ENCODE data around the gene CAMK2N1.
"Not testable (repeated sequence)": the region's sequence is repeated elsewhere in the genome, so short reads cannot be mapped to it uniquely, and the experiment has no call there.

Gene CAMK2N1

DNA sequence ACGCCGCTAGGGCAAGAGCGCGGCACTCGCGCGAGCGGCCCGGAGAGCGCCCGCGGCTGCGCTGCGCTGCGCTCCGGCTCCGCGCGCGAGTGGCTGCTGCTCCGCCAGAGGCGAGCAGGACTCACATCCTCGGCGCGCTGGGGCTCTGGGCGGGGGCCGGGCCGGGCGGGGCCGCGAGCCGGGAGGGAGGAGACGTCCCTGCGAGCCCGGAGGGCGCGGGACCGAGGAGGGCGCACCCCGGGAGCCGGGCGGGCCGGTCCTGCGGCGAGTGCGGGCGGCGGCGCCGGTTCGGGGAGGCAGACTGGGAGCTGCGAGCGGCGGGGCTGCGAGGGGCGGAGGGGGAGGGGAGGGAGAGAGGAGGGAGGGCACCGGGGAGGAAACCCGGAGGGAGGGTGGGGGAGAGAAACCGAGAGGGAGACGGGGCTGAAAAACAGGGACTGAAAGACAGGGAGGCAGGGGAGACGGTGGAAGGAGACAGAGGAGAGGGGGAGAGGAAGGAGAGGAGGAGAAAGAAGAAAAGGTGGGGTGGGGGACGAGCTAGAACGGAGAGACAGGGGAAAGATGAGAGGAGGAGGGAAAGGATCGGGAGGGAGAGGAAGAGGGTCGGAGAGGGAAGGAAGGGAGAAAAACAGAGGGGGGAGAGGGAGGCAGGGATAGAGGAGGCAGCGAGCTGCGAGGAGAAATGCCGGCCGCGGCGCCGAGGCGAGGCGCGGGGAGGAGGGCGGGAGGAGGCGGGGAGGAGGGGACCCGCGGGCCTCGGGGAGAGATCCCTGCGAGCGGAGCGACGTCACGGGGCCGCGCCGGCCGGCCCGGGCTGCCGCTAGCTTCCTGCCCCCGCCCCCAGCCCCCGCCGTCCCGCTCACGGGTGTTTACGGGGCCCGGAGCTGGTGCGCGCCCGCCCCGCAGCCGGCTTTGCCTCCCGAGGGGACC is at the start of gene CAMK2N1:
Gene CAMK2N1 (minus strand): TSS at position 684 of the 930 bp plus-strand sequence. CDS start 831 bp downstream, outside the sequence.
- H3K4me3 ChIP-seq (ENCODE audit: low read depth, low read length) = peak within 1 kb of the TSS; percentile 66

- no peak overlapping the region for H3K4me3 ChIP-seq (ENCODE audit: low read depth, low read length)
Measured at GRCh38 chr1:20534659-20535417, 48.8 kb upstream of the CAMK2N1 start.

DNA sequence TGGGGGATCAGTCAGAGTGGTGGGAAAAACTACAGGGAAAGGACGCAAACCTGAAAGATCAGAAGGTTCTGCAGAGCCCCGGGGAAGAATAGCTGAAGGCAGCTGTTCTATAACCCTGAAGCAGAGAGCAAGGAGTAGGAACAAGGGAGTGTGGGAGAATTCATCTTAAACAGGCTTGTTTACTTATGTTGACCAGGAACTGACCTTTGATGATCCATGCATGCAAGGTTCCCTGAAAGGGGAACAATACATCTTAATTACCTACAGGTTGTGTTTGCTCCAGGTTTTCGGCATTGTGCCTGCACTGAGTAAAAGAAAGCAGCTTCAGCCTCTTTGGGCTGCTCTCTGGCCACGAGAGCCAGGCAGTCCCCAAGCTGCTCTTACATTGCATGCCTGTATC is 47.6 kb upstream of the CAMK2N1 start:
- H3K4me3 ChIP-seq (ENCODE audit: low read depth, low read length) = no peak overlapping the region

GRCh38 chr1:20530901-20531300 is 44.9 kb upstream of the CAMK2N1 start:
- H3K4me3 ChIP-seq (ENCODE audit: low read depth, low read length) = no peak overlapping the region

GRCh38 chr1:20530306-20530705 is 44.3 kb upstream of the CAMK2N1 start:
- H3K4me3 ChIP-seq (ENCODE audit: low read depth, low read length) = no peak overlapping the region

- no peak overlapping the region for H3K4me3 ChIP-seq (ENCODE audit: low read depth, low read length)
Measured at GRCh38 chr1:20528221-20528620, 42.2 kb upstream of the CAMK2N1 start.

DNA sequence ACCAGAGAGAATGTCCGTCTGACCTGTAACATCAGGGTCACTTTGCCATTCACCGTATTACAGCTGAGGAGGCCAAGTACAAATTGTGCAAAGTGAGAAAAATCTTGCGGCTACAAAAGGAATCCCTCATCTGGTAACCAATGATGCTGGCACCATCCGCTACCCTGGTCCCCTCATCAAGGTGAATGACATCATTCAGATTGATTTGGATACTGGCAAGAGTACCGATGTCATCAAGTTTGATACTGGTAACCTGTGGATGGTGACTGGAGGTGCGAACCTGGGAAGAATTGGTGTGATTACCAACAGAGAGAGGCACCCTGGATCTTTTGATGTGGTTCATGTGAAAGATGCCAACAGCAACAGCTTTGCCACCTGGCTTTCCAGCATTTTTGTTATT is 40.3 kb upstream of the CAMK2N1 start:
- no peak overlapping the region for H3K4me3 ChIP-seq (ENCODE audit: low read depth, low read length)

GRCh38 chr1:20521960-20522861 is 36.2 kb upstream of the CAMK2N1 start:
- H3K4me3 ChIP-seq (ENCODE audit: low read depth, low read length) = no peak overlapping the region

DNA sequence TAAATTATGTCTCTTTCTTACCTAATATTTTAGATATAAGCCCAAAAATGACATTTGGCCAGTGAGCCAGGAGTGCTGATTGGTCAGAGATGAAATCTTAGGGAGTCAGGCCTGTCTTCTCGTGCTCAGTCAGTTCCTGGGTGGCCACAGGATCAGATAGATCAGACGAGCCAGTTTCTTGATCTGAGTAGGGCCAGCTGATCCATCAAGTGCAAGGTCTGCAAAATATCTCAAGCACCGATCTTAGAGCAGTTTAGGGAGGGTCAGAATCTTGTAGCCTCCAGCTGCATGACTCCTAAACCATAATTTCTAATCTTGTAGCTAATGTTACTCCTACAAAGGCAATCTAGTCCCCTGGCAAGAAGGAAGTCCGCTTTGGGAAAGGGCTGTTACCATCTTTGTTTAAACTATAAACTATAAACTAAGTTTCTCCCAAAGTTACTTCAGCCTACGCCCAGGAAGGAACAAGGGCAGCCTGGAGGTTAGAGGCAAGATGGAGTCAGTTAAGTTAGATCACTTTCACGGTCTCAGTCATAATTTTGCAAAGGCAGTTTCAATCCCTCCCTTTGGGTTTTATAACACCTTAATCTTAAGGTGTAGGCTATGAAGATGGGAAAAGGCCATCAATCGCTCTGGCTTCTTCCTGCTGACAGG is 33.7 kb upstream of the CAMK2N1 start:
- H3K4me3 ChIP-seq (ENCODE audit: low read depth, low read length) = not testable (repeated sequence)

DNA sequence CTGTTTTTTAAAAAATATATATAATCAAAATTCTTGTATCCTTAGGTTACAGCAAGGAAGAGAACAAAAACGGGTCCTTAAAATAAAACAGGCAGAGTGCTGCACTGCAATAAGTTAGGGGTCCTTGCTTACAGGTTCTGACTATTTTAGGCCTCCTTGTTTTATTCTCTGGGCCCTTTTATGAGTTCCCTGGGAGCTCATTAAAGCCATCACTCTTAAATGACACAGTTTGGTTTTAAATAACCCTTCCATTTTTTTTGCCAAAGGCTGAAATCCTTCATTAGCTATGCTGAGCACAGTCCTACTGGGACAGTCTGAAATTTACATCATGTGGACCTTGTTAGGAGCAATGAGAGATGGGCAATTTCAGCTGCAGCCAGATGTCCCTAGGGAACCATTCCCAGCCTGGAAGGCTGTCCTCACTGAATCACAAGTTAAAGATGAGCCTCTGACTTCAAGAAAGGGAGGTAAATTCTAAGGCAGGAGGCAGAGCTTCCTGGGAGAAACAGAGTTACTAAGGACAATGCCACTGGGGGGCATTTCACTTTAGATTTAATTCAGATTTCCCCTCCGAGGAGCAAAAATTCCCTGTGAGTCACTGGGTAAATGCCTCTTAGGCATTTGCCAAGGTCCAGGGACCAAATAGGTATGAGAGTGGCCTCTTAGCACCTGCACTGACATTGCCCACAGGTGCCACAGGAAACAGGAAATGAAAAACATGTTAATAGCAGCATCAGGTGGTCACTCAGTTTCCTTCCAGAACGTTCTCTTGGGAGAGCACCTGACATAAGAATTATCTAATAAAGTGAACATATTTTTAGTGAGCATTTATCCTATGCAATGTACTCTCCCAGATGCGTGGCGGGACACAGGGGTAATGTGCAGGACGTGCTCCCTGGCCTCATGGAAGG is 25.8 kb upstream of the CAMK2N1 start:
- no peak overlapping the region for H3K4me3 ChIP-seq (ENCODE audit: low read depth, low read length)

DNA sequence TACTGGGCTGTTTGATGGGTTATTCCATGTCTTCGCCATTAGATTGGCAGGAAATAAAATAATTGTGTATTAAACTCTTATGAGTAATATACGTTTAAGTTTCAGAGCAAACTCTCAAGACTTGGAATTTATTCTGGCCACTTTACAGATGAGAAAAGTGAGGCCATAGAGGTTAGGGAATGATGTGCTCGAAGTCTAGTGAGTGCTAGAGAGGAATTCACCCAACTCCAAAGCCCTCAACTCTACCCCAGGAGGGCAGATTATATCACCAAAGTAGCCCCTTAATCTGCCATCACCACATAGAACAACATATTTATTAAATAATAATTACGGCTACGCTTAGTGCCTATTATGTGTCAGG is 22.4 kb upstream of the CAMK2N1 start:
- peak overlapping the region; percentile 92 for H3K4me3 ChIP-seq (ENCODE audit: low read depth, low read length)

- H3K4me3 ChIP-seq (ENCODE audit: low read depth, low read length) = peak within 1 kb of the TSS; percentile 92
Measured at GRCh38 chr1:20507564-20508410, 21.8 kb upstream of the CAMK2N1 start, which contains the start of gene MUL1. TSS of gene MUL1 (minus strand) at chr1:20508151. CDS start at chr1:20508024, 127 bp downstream.

- H3K4me3 ChIP-seq (ENCODE audit: low read depth, low read length) = peak overlapping the region; percentile 92
Measured at GRCh38 chr1:20507248-20507563, 21.2 kb upstream of the CAMK2N1 start.

DNA sequence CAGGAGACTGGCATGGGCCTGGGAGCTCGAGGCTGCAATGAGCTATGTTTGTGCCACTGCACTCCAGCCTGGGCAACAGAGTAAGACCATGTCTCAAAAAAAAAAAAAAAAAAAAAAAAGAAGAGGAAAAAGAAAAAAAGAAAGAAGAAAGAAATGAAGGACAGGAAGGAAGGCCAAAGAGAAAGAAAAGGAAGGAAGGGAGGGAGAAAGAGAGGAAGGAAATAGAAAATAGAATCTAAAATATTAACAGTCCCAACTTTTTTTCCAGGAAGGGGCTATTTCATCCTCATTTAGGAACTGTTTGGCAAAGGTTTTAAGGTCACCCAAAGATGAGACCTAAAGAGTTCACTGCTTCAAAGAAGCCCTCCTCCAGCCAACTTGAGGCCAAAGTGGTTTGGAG is 19.5 kb upstream of the CAMK2N1 start:
- H3K4me3 ChIP-seq (ENCODE audit: low read depth, low read length) = no peak overlapping the region

DNA sequence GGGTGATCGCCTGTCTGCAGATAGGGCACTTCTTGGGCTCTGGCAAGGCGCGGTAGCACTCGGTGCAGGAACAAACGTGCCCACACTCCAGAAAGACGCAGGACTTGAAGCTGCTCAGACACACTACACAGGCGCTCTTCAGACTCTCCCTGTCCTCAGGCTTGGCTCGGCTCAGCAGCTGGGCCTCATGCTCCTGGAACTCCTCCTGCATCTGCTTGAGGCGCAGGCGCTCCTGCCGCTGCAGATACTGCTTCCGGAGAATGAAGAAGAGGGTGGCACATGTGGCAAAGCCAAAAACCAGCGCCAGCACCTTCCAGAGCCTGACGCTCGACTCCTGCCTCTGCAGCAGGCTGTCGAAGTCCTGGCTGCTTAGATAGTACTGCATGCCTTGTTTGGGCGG is 14.7 kb upstream of the CAMK2N1 start:
- H3K4me3 ChIP-seq (ENCODE audit: low read depth, low read length) = no peak overlapping the region

DNA sequence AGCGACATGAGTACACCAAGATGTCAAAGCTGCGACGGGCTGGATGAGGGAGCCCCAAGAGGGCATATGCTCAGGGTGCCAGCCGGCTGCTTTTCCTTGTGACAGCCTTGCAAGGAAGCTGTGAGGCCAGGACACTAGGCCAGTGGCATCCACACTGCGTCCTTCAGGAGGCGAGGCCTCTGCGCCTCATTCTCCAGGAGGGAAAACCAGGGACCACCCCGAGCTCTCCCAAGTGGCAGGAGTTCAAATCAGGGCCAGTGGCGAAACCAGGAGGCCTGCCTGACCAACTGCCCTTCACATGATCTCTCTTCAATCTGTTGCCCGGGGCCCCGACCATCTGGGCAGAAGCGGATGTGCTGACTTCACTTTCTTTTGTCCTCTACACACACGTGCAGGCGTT is 13.7 kb upstream of the CAMK2N1 start:
- H3K4me3 ChIP-seq (ENCODE audit: low read depth, low read length) = no peak overlapping the region

DNA sequence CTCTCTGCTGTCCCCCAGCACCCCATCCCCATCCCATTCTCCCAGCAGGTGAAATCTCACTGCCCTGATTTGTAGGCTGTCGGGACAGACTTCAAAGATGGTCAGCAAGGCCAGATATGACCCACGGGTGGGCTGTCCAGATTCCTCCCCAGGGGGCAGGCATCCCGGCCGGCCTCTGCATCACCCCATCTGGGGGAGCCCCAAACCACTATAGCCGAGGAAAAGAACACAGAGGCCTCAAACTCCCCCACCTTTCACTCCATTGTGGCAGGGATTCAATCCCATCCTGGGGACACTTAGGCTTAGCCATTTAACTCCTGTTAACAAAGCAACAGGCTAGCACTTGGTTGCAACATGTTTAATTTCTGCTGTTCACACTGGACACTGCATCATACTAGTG is 13.1 kb upstream of the CAMK2N1 start:
- H3K4me3 ChIP-seq (ENCODE audit: low read depth, low read length) = no peak overlapping the region

- no peak overlapping the region for H3K4me3 ChIP-seq (ENCODE audit: low read depth, low read length)
Measured at GRCh38 chr1:20498116-20498515, 12.1 kb upstream of the CAMK2N1 start.

- H3K4me3 ChIP-seq (ENCODE audit: low read depth, low read length) = no peak overlapping the region
Measured at GRCh38 chr1:20497506-20497905, 11.5 kb upstream of the CAMK2N1 start.

All from iPS-11a (cell line).